Left cardiac atrium (tissue), 4 donors: Measurements from ENCODE around the gene KCNIP1. TPM values are rescaled to one million over a fixed set of nuclear protein-coding genes. Genes with fewer than 3 reads are reported as not detected.
A peak's percentile ranks its signal among the peaks of the same experiment; 100 is the strongest.

Experiments used
- ATAC-seq, 2 donors: fragments of 200-7000 bp; cut with Tn5 transposase; one replicate each; pipeline ENCODE4 v1.9.1; 2020; ENCODE audit warnings: mild to moderate bottlenecking in 2 of 2, moderate library complexity in 2 of 2
- DNase-seq: peaks from one replicate; pipeline ENCODE4 v3.0.0-alpha.2; 2020
- intact Hi-C, 2 donors: fragments of 100-400 bp; cut with DNase I; formaldehyde crosslinking; loops; one replicate each; pipeline versions ENCODE4 v1.14.1 to v1.15.1; 2022 to 2023
- total RNA-seq, 2 donors: library from RNA; stranded (reverse); fragmentation: NEBNext Ultra II Directional; extraction: Animal tissue kit (Norgen Biotek cat#: 25700); gene quantifications; one replicate each; pipeline ENCODE4 v1.2.1, GENCODE V29; 2021
- donor health status: DM: no; HTN: yes; CAD: no.
- donor health status: DM: no; HTN: yes; CAD: no; lungs with severe emphysema.
- donor health status: DM: yes; HTN: yes; CAD: no.
- donor health status: Dilated cardiomyopathy.

Gene KCNIP1
- total RNA-seq, 2 donors from 2014 or later = not detected

DNA sequence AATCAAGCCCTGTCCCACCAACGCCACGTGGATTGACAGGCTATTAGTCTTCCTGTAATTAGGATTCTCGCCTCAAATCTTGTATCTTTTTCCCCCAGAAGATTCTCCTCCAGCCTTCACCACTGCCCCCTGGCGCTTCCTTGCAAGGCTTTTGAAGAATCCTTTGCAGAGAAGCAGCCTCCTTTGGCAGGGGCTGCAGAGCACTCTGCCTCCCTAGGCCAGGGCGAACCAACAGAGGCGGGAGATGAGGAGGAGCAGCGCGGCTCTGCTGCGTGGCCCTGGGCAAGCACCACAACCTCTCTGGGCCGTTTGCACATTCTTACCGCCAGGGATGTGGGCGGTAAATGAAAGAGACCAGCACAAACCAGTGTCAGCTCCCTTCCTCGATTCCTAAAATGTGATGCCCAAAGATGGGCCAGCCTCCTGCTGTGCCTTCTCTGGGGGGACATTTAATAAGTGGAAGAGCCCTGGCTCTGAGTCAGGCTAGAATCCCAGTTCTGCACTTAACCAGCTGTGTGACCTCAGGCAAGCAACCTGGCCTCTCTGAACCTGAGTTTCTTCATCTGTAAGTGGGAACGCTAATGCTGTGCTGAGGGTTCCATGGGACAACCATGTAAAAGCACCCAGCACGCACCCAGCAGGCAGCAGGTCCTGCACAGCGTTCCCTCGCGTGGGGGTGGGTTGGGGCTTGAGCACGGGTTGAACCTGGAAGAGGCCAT is 128.6 kb downstream of the KCNIP1 start:
- no peak for DNase-seq

DNA sequence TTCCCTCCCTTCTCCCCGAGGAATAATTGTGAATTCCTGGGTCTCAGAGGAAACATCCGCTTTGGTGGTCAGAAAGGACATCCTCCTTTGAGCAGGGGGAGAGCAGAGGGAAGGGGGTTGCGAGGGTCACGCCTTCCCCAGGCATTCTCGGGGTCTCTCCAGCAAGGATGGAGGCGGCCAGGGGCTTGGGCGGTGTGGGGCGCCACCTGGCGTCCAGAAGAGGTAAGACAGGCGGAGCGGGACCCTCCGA is 129.1 kb downstream of the KCNIP1 start:
- intact Hi-C loops = loop anchor here (1.0 to 10.0 kb wide), 2 partner anchors 162 to 198 kb away; no protein-coding TSS in a partner anchor
- ATAC-seq (peak; percentile 75 to 76), DNase-seq (peak; percentile 71)

More for the DNA sequence above, 128.6 kb downstream of the KCNIP1 start:
- intact Hi-C loops = loop anchor here in 1 of 2 donors (10.0 kb wide), 1 partner anchor 162 kb away; no protein-coding TSS in a partner anchor
- no peak for ATAC-seq

DNA sequence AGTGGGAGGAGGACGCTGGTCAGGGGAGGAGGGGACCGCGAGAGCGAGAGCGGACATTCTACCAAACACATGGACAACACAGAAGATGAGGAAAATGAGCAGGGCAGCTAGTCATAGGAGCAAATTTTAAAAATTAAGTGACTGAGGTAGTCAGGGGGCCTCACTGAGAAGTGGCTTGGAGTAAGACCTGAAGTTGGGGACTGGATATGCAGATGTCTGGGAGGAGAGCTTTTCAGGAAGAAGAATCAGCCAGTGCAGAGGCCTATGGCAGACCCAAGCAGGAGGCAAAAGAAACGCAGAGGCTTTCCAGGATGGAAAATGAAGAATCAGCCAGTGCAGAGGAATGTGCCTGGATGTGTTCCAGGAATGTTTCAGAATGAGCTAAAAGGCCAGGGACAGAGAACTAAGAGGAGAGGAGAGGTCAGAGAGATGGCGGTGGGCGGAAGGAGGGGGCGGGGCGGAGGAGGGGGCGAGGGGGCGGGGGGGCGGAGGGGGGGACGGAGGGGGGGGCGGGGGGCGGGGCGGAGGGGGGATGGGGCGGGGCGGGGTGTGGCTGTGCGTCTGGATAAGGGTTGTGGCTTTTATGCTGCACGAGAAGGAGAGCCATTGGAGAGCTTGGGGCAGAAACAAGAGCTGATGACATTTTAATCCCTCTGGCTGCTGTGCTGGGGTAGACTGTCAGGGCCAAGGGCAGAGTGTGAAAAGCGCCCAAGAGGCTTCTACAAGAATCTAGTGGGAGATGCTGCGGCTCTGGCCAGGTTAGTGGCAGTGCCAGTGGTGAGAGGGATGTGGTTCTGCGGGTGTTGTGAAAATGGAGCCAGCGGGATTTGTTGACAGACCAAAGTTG is 129.6 kb downstream of the KCNIP1 start:
- DNase-seq (peak; percentile 56), ATAC-seq (peak; percentile 64 to 77)
- intact Hi-C loops = loop anchor here (1.0 to 10.0 kb wide), 2 partner anchors 161 to 198 kb away; no protein-coding TSS in a partner anchor

DNA sequence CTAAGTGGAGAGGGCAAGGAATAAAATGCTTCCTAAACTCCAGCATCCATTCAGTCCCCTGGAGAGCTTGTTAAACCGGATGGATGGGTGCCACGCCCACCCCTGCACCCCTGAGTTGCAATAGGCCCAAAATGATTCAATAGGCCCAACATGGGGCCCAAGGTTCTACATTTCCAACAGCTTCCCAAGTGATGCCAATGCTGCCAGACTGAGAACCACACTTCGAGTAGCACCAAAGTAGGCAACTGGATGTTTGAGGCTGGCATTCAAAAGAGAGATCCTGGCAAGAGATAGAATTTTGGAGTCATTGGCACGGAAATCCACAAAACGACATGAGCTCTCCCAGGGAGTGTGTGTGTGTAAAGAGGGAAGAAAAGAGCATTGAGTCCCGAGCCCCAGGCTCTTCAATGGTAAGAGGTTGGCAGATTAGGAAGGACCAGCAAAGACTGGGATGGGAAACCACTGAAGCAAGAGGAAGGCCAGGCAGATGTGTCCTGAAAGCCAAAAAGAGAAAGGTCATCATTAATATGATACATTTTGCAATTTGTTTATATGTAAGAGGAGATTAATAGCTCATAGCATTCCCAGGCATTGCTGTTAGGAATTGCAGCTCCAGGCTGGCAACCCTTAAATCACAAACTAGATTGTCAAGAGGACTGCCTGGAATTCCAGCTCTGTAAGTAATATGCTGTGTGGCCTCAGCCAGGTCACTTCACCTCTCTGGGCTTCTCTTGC is 130.6 kb downstream of the KCNIP1 start:
- intact Hi-C loops = loop anchor here in 1 of 2 donors (10.0 kb wide), 1 partner anchor 160 kb away; no protein-coding TSS in a partner anchor
- no peak for ATAC-seq

DNA sequence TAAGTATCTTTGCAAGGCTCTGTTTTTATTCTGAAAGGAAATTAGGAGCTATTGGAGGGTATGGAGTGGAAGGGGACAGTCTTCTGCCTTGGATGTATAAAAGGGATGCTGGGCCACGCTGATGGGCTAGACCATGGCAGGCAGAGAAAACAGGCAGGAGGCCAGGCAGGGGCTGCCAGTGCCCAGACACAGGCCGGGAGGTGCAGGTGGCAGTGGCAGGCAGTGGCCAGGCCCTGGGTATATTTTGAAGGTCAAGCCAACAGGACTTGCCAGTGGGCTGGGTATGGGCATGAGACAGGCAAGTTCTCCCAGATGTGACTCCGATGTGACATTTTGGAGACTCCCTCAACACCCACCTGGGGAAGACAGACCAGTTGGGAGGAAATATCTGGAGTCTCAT is 131.9 kb downstream of the KCNIP1 start:
- DNase-seq (no peak), ATAC-seq (no peak)
- intact Hi-C loops = loop anchor here (5.0 to 10.0 kb wide), 2 partner anchors 159 to 702 kb away; no protein-coding TSS in a partner anchor

More for the DNA sequence above, 130.6 kb downstream of the KCNIP1 start:
- no peak for DNase-seq

DNA sequence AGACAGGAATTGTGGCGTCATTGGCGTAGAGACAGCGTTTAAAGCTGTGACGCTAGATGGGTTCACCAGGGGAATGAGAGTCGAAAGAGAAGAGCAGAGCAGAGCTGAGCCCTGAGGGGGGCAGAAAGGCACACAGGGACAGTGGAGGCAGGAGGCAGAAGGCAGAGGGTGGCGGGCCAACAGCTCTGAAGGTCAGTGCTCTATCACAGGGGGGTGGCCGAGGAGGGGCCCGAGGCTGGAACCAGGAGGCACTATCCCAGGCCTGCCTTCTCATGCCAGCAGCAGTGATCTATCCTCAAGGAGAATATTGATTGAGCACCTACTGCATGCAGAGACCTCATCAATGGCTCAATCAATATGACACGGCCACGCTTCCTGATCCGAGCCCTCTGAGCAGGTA is 132.4 kb downstream of the KCNIP1 start:
- no peak for ATAC-seq
- intact Hi-C loops = loop anchor here (5.0 to 10.0 kb wide), 2 partner anchors 159 to 701 kb away; no protein-coding TSS in a partner anchor
- DNase-seq = no peak

DNA sequence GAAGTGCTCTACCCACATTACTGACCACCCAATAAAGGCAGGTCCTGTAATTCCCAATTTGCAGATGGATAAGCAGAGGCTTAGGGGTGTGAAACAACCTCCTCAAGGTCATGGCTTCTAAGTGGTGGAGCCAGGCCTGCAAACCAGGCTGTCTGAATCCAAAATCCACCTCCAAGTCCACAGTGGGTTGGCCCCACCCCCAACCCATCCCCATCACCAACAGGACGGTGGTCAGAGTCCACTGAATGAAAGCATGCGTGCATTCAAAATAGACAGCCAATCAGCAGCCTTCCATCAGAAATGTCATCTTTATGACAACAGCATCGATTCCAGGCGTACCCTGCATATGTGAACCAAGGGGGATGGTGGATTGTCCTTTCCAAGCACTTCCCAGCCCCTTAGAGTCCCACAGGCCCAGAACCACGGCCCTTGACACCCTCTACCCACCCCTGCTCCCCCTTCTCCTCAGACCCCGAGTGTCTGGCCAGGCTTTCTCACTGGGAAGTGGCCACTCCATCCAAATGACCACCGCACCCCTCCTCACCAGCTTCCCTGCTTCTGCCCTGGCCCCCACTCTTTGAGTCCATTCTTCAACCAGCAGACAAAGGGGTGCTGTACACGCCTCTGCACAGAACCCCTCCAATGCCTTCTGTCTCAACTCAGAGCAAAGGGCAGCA is 133.1 kb downstream of the KCNIP1 start:
- intact Hi-C loops = loop anchor here (5.0 to 10.0 kb wide), 2 partner anchors 158 to 700 kb away; no protein-coding TSS in a partner anchor
- DNase-seq = no peak
- ATAC-seq = no peak

DNA sequence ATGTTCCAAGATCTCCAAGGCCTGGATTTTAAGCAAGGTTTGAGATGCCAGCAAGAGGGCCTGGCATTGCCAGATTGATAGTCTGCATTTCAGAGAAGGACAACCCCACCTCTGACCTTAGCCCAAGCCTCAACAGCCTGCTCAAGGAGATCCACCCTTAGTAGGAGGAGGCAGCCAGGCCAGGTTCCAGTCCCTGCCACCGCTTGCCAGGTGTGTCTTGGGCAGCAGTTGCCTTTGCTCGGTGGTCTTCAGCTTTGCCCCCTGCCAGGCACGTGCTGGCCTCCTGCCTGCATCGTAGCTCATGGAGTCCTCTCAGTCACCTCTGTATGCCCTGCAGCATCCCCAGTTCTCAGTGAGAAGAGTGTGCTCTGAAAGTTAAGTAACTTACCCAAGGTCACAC is 134.2 kb downstream of the KCNIP1 start:
- intact Hi-C loops = loop anchor here (2.0 to 10.0 kb wide), 3 partner anchors 153 to 699 kb away; no protein-coding TSS in a partner anchor
- no peak for ATAC-seq

DNA sequence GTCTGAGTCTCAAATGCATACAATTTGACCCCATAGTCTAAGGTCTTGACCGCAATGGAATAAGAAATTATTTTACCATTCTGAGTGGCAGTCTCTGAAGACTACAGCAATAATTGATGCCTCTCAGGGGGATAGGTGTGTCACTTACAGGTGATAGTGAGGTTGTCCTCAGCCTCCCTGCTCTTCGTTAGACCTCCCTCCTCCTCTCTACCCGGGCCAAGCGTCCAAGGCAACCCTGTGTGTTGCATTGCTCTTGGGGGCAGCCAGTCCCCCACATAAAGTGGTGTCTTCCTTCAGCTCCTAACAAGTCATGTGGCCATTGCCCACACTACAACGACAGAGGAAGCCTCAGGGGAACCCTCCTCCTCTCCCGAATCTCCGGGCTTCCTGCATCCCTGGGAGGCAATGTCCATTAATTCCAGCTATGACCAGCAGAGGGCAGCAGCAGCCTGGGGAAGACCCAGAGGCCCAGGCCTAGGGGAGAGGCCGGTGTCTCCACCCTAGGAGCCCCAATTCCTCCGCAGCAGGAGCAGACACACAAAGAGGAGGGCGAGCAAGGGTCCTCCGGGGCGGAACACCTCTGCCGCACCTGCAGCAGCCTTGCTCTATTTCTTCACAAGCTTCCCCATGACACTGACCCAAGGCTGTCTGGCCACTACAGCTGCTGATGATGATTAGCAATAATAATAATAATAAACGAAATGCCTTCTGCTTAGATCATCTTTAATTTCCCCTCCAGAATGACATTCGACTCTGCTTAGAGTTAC is 134.8 kb downstream of the KCNIP1 start:
- peak; percentile 59 to 65 for ATAC-seq
- intact Hi-C loops = loop anchor here (2.0 to 10.0 kb wide), 3 partner anchors 152 to 699 kb away; no protein-coding TSS in a partner anchor
- peak; percentile 68 for DNase-seq

More for the DNA sequence above, 134.2 kb downstream of the KCNIP1 start:
- no peak for DNase-seq

DNA sequence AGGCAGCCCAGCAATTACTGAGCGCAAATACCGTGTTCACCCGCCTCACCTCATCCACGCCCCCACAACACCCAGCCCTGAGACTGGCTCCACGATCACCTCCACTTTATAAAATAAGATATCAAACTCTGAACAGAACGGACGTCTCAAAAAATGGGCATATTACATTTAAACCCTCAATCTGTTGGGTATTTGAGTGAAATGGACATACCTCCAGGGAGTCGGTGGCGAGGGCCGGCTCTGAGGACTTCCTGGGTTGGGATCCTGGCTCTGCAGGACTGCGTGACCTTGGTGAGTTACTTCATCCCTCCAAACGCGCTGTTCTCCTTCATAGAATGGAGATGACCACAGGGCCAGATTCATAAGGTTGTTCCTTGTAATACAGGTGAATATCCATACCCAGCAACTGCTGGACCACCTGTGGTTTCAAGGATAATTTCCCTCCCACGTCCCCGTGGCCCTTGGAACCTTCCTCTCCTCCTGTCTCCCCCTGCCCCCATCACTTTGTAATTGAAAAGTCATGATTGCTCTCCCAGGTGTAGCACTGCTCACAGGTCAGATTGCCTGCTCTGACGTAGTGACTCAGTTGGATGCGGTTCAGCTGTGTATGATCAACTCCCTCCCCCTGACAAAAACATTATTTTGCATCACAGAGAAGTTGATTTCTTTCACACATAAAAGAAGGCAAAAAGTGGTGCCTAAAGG is 135.6 kb downstream of the KCNIP1 start:
- DNase-seq (no peak), ATAC-seq (no peak)
- intact Hi-C loops = loop anchor here (2.0 to 10.0 kb wide), 3 partner anchors 151 to 698 kb away; no protein-coding TSS in a partner anchor

DNA sequence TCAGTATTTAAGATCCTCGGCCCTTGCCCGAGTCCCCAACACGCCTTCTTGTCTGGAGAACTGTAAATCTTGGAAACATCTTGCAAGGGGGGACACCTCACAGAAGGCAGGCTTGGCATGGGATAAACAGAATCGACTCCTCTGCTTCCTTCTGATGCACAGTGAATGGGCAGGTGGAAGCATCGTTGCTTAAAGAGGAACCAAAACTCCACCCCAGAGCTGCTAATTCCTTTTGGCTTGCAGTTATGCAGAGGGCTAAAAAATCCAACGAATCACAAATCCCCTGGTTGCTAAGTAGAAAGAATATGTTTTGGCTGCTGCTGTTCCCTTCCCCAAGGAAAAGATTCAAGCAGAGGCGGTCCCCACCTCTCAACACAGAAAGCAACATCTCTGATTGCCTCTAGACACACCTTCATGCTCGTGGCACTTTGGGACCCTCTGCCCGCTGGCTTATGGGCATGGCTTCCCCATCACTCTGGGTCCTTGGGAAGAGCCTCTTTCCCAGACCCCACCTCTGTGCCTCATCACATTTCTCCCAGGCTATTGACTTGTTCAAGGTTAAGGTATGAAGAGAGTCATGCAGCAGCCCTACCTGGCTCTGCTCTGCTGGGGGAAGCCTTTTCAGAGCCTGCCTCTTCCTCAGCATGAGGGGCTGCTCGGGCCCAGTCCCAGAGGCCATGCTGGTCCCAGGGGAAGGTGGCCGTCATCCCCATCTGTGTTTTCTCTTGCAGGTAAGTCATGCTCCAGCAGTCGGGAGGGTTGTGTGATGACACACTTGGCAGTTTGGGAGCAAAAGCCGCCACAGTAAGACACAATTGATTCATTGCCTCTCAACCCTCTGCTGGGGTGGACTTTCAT is 137.1 kb downstream of the KCNIP1 start:
- ATAC-seq (no peak), DNase-seq (no peak)
- intact Hi-C loops = no loop called here

DNA sequence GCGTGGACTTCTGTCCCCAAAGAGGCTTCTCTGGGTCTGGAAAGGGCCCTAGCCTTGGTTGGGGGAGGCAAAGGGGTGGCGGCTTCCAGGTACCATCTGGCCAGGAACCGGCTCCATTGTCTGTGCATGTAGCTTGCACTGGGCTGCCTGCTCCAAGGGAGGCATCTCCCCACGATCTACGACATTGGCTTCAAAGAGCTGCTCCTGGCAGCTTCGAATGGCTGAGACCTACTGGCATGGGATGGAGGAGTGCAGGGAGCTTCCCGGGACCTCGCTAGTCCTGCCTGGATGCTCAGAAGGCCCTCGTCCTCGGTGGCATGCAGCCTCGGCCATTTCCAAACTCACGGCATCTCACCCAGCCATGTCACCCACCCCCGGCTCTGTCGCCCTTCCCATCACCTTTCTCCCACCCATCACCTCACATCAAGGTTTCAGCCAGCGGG is 137.8 kb downstream of the KCNIP1 start:
- DNase-seq (no peak), ATAC-seq (no peak)
- intact Hi-C loops = no loop called here

DNA sequence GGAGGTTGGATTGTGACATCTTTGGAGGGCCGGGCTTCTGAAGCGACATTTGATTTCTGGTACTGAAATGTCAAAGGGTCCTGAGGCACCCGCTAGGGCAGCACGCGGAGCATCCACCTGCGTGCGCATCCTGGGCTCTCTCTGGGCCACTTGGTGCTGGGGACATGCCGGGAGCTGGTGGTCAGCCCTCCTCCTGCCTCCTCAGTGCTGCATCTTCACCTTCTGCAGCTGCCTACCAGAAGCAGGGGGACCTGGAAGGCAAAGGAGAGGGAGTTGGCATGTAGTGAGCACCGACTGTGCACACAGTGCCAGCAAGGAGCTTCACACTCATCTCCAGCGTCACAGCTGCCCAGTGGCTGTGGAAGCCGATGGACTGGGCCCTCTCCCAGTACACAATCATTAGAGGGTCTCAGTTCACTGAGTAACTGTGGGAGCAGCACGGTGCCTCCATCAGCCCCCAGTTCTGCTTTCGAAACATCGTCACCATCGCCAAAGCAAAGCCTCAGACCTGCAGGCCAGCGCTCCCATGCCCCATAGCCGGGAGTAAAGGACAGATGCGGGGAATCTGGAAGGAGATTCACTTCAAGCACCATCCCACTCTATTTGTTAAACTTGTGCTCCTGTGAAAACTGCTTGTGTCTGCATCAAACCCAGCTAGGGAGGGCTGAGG is 138.4 kb downstream of the KCNIP1 start:
- ATAC-seq (no peak), DNase-seq (no peak)
- intact Hi-C loops = no loop called here

DNA sequence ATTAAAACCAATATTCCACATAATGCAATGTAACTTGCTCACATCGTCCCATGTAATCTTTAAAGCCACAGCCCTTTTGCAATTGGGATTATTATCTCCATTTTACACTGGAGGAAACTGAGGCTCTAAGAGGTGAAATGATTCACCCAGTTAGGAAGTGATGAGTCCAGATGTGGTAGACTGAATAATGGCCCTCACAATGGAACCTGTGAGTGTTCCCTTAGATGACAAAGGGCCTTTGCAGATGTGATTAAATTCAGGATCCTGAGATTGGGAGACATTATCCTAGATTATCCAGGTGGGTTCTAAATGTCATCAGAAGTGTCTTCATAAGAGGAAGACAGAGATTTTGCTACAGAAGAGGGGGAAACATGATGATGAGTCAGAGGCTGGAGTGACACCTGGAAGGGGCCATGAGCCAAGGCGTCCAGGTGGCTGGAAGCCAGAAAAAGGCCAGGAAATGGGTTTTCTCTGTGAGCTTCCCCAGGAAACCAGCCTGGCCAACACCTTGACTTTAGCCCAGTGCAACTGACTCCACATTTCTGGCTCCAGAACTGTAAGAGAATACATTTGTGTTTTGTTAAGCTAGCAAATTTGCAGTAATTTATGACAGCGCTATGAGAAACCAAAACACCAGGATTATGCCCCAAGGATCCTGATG is 139.1 kb downstream of the KCNIP1 start:
- intact Hi-C loops = no loop called here
- DNase-seq (no peak), ATAC-seq (no peak)

DNA sequence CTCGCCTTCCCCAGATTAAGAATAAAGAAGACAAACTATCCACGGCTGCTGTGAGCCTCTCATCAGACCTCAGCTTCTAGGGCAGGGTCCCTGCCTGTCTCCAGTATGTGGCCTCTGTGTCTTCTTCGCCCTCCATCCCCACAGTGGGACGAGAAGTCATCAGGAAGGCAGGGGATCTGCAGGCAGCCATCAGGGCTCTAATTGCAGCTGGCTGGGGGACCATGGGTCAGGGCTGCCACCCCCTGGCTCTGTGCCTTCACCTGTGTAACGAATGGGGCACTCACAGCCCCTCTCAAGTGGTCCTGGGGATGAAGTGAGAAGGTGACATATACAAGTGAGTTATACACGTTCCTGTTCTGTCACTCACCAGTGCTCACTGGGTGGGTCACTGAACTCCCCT is 139.8 kb downstream of the KCNIP1 start:
- DNase-seq = no peak
- intact Hi-C loops = no loop called here
- no peak for ATAC-seq
